ENCODE results near the gene PRSS33. TPM values are rescaled to one million over a fixed set of nuclear protein-coding genes. Genes with fewer than 3 reads are reported as not detected.

Gene PRSS33
- total RNA-seq, 1 donor from 2014 or later: not detected

- DNase-seq (ENCODE audit: extremely low read depth, low read depth, low spot score): no peak
These were observed 34.3 kb upstream of the PRSS33 start for GRCh38 chr16:2821487-2822157.

GRCh38 chr16:2820836-2821486 is 33.6 kb upstream of the PRSS33 start:
- DNase-seq (ENCODE audit: extremely low read depth, low read depth, low spot score): no peak

GRCh38 chr16:2819939-2820835 is 32.8 kb upstream of the PRSS33 start:
- no peak for DNase-seq (ENCODE audit: extremely low read depth, low read depth, low spot score)

- DNase-seq (ENCODE audit: extremely low read depth, low read depth, low spot score): no peak
These were observed 32.0 kb upstream of the PRSS33 start for GRCh38 chr16:2819179-2819938.

- DNase-seq (ENCODE audit: extremely low read depth, low read depth, low spot score): no peak
These were observed 31.0 kb upstream of the PRSS33 start for GRCh38 chr16:2818272-2818876.

- no peak for DNase-seq (ENCODE audit: extremely low read depth, low read depth, low spot score)
These were observed 30.2 kb upstream of the PRSS33 start for GRCh38 chr16:2817340-2818271.

GRCh38 chr16:2816751-2817339 is 29.5 kb upstream of the PRSS33 start, which contains the start of gene PRSS21:
Gene PRSS21 (plus strand): TSS chr16:2817237. CDS start chr16:2817269, 32 bp downstream.
- DNase-seq (ENCODE audit: extremely low read depth, low read depth, low spot score): no peak

GRCh38 chr16:2815299-2815771 is 28.0 kb upstream of the PRSS33 start:
- no peak for DNase-seq (ENCODE audit: extremely low read depth, low read depth, low spot score)

- no peak for DNase-seq (ENCODE audit: extremely low read depth, low read depth, low spot score)
These were observed 27.4 kb upstream of the PRSS33 start for GRCh38 chr16:2814551-2815298.

- no peak for DNase-seq (ENCODE audit: extremely low read depth, low read depth, low spot score)
These were observed 26.4 kb upstream of the PRSS33 start for GRCh38 chr16:2813771-2814221.

- DNase-seq (ENCODE audit: extremely low read depth, low read depth, low spot score): no peak
These were observed 24.5 kb upstream of the PRSS33 start for GRCh38 chr16:2811703-2812471.

GRCh38 chr16:2810651-2811050 is 23.3 kb upstream of the PRSS33 start:
- no peak for DNase-seq (ENCODE audit: extremely low read depth, low read depth, low spot score)

GRCh38 chr16:2809149-2809760 is 21.9 kb upstream of the PRSS33 start:
- no peak for DNase-seq (ENCODE audit: extremely low read depth, low read depth, low spot score)

- no peak for DNase-seq (ENCODE audit: extremely low read depth, low read depth, low spot score)
These were observed 20.8 kb upstream of the PRSS33 start for GRCh38 chr16:2808181-2808580.

GRCh38 chr16:2806286-2806685 is 18.9 kb upstream of the PRSS33 start:
- DNase-seq (ENCODE audit: extremely low read depth, low read depth, low spot score): no peak

- no peak for DNase-seq (ENCODE audit: extremely low read depth, low read depth, low spot score)
These were observed 17.4 kb upstream of the PRSS33 start for GRCh38 chr16:2804728-2805127.
